HG02610 (cell line): ENCODE results near the gene RASL11A.
A peak's percentile ranks its signal among the peaks of the same experiment; 100 is the strongest.
"Not testable (repeated sequence)": the region's sequence is repeated elsewhere in the genome, so short reads cannot be mapped to it uniquely, and the experiment has no call there.

Experiments used
- ATAC-seq: cut with Tn5 transposase; IDR thresholded peaks from one replicate; pipeline ENCODE4 v1.9.1; 2021; ENCODE audit warnings: mild to moderate bottlenecking, moderate library complexity; ENCODE audit not compliant: unreplicated experiment

RASL11A gene, protein sequence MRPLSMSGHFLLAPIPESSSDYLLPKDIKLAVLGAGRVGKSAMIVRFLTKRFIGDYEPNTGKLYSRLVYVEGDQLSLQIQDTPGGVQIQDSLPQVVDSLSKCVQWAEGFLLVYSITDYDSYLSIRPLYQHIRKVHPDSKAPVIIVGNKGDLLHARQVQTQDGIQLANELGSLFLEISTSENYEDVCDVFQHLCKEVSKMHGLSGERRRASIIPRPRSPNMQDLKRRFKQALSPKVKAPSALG

DNA sequence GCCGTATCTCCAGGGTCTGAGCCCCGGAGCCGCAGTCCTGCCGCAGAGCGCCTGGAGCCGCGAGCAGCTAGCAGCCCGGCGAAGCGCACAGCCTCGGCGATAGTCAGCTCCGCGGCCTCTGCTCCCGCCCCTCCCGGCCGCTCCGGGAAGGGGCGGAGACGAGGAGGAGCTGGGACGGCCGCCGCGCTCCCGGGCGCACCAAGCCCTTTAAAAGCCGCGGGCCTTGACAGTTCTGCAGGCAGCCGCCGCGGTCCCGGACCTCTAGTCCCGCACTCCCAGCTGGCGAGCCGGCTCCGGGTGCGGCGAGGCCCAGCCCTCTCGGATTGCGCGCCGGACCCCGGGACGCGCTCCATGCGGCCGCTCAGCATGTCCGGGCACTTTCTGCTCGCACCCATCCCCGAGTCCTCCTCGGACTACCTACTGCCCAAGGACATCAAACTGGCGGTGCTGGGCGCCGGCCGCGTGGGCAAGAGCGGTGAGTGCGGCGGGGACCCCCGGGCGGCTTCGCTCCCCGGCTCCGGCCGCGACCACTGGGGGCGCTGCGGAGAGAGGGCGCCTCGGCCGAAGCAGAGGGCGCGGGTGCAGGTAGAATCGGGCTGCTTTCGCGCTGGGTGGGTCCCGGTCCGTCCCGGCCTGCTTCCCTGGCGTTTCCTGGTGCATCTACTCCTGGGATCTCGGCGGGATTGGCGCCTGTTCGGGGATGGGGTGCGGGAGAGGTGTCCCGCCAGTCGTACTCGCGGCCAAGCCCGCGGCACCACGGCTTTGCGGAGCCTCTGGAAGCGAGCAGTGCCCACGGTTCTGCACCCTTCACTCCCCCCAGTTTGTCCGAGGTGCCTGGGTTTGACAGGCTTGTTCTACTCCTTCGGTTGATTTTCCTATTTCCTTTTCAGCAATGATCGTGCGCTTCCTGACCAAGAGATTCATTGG, at the start of gene RASL11A:
Gene RASL11A, plus strand, starts transcription at position 237 of the 927 bp plus-strand sequence. Its CDS starts 115 bp downstream, at position 352.
- peak; percentile 80 for ATAC-seq

GRCh38 chr13:27222100-27222499, 48.5 kb upstream of the RASL11A start:
- not testable (repeated sequence) for ATAC-seq

DNA sequence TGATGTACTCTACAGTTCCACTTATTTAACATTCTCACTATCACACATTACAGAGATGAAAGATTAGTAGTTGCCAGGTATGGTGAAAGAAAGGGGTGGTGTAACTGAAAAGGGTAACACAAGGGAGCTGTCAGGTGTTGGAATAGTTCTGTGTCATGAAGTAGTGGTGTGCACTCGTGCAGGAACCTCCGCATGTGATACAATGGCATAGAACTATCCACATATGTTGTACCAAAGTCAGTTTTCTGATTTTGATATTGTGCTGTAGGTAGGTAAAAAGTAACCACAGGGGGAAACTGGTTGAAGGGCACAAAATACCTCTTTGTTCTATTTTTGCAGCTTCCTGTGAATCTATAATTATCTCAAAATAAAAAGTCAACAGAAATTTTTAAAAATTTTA, 43.6 kb upstream of the RASL11A start:
- ATAC-seq: no peak

- no peak for ATAC-seq
Measured at GRCh38 chr13:27228131-27228530, 42.5 kb upstream of the RASL11A start.

DNA sequence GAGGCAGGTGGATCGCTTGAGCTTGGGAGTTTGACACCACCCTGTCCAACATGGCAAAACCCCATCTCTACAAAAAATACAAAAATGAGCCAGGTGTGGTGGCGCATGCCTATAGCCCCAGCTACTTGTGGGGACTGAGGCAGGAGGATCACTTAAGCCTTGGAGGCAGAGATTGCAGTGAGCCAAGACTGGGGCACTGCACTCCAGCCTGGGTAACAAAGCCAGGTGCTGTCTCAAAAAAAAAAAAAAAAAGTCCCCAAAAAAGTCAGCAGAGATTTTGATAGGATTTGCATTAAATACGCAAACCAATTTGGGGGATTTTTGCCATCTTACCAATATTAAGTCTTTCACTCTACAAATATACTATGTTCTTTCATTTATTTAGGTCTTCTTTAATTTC, 41.0 kb upstream of the RASL11A start:
- no peak for ATAC-seq

- no peak for ATAC-seq
Measured at GRCh38 chr13:27233964-27234363, 36.7 kb upstream of the RASL11A start.

GRCh38 chr13:27236478-27236877, 34.2 kb upstream of the RASL11A start:
- ATAC-seq: no peak

DNA sequence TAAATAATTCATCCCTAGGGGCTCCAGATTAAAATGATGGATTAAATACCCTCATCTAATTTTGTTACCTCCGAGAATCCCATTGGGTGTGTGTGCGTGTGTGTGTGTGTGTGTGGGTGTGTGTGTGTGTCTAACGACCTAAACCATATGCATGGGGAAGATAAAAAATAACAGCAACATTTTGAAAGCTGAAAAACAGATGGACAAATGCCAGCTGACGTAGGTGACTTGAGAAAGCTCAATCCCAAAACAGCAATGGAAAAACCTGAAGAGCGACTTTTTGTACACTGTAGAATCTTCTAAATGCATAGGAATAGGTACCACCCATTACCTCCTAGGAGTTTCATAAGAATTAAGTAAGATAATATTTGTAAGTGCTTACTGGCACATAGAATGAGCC, 27.9 kb upstream of the RASL11A start:
- no peak for ATAC-seq

DNA sequence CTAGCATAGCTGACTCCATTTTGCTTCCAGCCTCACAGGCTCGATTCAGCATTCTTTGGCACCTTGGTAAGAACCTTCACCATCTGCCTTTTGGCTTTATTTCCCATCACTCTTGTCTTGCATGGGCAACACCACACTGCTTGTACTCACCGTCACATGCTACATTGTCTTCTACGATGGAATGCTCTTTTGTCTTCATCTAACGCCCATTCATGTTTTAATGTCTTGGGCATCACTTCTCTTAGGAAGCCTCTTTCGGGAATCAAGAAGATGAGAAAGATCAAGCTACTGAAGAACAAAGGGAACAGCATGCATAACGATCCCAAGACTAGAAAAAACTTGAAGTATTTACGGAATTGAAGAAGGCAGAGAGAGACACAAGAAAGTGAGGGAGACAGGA, 25.0 kb upstream of the RASL11A start:
- ATAC-seq: no peak

GRCh38 chr13:27250833-27251165, 19.8 kb upstream of the RASL11A start:
- ATAC-seq: peak; percentile 6

GRCh38 chr13:27251166-27252091, 19.2 kb upstream of the RASL11A start, which contains the start of gene RPL21:
Gene RPL21, plus strand, starts transcription at chr13:27251558. Its CDS starts 2,219 bp downstream, at chr13:27253777.
- peak; percentile 95 for ATAC-seq

- ATAC-seq: no peak
Measured at GRCh38 chr13:27252467-27252866, 18.2 kb upstream of the RASL11A start.

DNA sequence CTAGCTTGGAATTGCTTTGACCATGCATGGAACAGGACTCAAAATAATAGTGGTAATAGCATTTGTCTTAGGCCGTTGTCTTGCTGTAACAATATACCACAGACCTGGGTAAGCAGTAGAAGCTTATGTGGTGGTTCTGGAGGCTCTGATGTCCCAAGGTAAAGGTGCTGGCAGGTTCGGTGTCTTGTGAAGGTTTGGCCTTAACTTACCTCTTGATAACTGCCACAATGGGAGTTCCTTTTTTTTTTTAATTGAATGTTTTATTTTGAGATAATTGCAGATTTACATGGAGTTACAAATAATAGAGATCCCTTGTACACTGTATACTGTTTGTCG, 13.4 kb upstream of the RASL11A start:
- ATAC-seq: no peak

DNA sequence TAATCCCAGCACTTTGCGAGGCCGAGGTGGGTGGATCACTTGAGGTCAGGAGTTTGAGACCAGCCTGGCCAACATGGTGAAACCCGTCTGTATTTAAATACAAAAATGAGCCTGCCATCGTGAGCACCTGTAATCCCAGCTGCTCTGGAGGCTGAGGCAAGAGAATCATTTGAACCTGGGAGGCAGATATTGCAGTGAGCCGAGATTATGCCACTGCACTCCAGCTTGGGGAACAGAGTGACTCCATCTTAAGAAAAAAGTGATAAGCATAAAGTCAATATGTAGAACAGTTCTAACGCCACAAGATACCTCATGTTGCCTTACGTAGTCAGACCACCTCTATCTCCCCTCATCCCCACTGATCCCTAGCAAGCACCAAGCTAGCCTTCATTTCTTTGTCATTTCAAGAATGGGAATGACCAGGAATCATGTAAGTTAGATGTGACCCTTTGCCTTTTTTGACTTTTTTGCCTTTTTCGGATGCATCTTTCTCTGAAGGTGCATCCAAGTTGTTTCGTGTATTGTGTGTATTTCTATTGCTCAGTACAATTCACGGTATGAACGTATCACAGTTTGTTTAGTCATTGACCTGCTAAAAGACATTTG, 12.9 kb upstream of the RASL11A start:
- no peak for ATAC-seq

GRCh38 chr13:27258637-27259386, 11.8 kb upstream of the RASL11A start:
- no peak for ATAC-seq

DNA sequence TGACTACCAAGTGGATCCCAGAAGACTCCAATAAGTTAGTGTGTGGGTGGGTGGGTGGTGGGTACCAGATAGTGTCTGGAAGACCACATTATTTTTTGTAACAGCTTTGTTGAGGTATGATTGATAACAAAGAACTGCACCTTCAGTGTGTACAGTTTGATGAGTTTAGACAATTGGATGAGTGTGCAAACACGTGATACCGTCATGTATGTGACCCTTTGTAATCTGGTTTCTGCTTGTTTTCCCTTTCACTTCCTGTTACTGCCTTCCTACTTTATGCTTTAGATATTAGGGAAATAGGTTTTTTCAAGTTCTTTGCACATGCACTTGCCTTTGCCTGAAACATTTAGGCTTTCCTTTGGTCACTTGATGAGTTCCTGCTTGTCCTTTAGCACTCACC, 10.8 kb upstream of the RASL11A start:
- no peak for ATAC-seq

- no peak for ATAC-seq
Measured at GRCh38 chr13:27261396-27261795, 9.2 kb upstream of the RASL11A start.

DNA sequence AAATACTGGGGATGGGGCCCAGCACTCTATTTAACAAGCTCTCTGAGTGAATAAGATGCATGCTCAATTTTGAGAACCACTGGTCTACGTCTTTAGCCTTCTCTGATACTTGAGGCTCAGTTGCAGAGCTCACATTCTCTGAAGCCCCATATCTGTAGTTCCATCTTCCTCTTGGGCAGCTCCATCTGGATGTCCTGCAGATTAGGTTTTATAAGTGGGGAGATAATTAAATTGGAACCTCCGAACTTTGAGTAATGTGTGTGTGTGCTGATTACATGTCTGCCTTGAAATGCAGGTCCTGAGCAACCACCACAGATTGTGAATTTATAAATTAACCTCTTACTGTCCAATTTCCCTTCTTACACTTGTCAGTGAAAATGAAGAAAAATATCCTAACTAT, 7.2 kb upstream of the RASL11A start:
- ATAC-seq: no peak

DNA sequence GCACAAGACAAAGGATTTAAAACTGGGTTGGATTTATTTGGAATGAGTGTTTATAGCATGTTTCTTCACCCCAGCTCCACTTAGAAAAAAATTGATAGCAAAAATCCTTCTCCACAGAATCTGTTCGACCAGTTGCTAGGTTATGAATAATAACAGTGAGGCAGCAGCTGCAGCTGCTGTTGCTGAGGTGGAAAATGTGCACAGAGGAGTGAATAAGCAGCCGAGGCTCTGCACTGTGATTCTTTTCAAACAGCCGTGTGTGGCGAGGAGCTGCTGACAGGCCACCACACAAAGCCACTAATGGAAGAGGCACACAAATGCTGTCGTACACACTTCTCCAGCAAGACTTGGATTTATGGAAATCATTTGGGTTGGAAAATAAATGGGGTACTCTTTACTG, 6.4 kb upstream of the RASL11A start:
- no peak for ATAC-seq

DNA sequence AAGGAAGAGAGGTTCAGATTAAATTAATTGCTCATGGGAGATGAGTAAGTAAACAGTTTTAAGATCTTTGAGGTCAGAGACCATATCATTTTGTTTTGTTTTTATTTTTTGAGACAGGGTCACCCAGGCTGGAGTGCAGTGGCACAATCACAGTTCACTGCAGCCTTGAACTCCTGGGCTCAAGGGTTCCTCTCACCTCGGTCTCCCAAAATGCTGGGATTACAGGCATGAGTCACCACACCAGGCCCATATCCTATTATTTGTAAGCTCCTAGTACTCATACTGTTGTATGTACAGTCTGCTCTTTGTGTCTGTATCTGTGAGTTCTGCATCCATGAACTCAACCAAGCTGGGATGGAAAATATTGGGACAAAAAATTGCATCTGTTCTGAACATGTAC, 6.0 kb upstream of the RASL11A start:
- ATAC-seq: no peak
